Adrenal gland (tissue), 12 donors: ENCODE data around the gene MS4A14. TPM values are rescaled to one million over a fixed set of nuclear protein-coding genes. Genes with fewer than 3 reads are reported as not detected.
"Not testable (repeated sequence)": the region's sequence is repeated elsewhere in the genome, so short reads cannot be mapped to it uniquely, and the experiment has no call there.

Source experiments
- DNase-seq, 7 donors: peaks; one replicate each; pipeline ENCODE4 v3.0.0-alpha.2; 2019 to 2020
- H3K27ac ChIP-seq, 5 donors: fragments of 200-600 bp; sonication (generic) in 4 of 5; 1 replicate in 3 of 5; 2 replicates in 2 of 5; pipeline versions ENCODE4 v1.5.1 to v1.8.0; 2016 to 2020; ENCODE audit warnings: mild to moderate bottlenecking in 1 of 5
- H3K27me3 ChIP-seq: fragments of 200-600 bp; 2 replicates; pipeline ENCODE4 v1.8.0; 2021
- H3K36me3 ChIP-seq, 2 donors: fragments of 200-600 bp; replicated peaks in 1 of 2; 1 replicate in 1 of 2; 2 replicates in 1 of 2; pipeline versions ENCODE4 v1.5.1 to v1.8.0; 2018 to 2022
- H3K4me1 ChIP-seq, 2 donors: fragments of 200-600 bp; replicated peaks in 1 of 2; 1 replicate in 1 of 2; 2 replicates in 1 of 2; pipeline versions ENCODE4 v1.5.1 to v1.8.0; 2018 to 2021
- H3K4me3 ChIP-seq, 4 donors: fragments of 200-600 bp; sonication (generic) in 3 of 4; one replicate each; pipeline ENCODE4 v1.5.1; 2016 to 2018
- H3K9me3 ChIP-seq, 3 donors: fragments of 200-600 bp; sonication (generic) in 1 of 3; replicated peaks in 1 of 3; 1 replicate in 2 of 3; 2 replicates in 1 of 3; pipeline versions ENCODE4 v1.5.1 to v1.8.0; 2016 to 2021
- POLR2A ChIP-seq, 2 donors: fragments of 450-650 bp; IDR thresholded peaks; one replicate each; pipeline ENCODE4 v1.6.1; 2017; ENCODE audit warnings: antibody characterized with exemption in 2 of 2, mild to moderate bottlenecking in 2 of 2, moderate library complexity in 1 of 2
- WGBS, 4 donors: extraction: QIAGEN DNeasy Blood & Tissue Kit in 2 of 4; methylation state at CpG; one replicate each; pipeline versions ENCODE4 v1.1.5 to v1.1.7; 2013 to 2017; 5-methylcytosine and 5-hydroxymethylcytosine counted together
- intact Hi-C, 2 donors: fragments of 100-400 bp; cut with DNase I; formaldehyde crosslinking; loops; one replicate each; pipeline versions ENCODE4 v1.14.1 to v1.15.0; 2022 to 2023
- polyA plus RNA-seq, 3 donors: library from polyadenylated mRNA; stranded (reverse); fragments of 200-250 nt in 2 of 3; fragments of 350-450 nt in 1 of 3; fragmentation: Illumina TruSeq in 1 of 3; extraction: RNeasy Lipid Tissue Mini Kit (QIAGEN cat#74804) in 1 of 3; gene quantifications; one replicate each; pipeline ENCODE4 v1.2.3, GENCODE V29; 2013 to 2014
- total RNA-seq, 9 donors: library from RNA; depleted of rRNA in 4 of 9; stranded (reverse); fragments of >200 nt in 4 of 9; fragments of 120-200 nt in 1 of 9; fragmentation: NEBNext Ultra II Directional in 1 of 9; extraction: Animal tissue kit (Norgen Biotek cat#: 25700) in 1 of 9; gene quantifications; one replicate each; pipeline versions ENCODE4 v1.1.0 to v1.2.4, GENCODE V29; 2013 to 2023
- TF ChIP-seq, protein P1 (sequence below), 6 experiments: fragments of 450-650 bp in 4 of 6; fragments of 200-600 bp in 2 of 6; sonication (generic) in 1 of 6; IDR thresholded peaks; 1 replicate in 5 of 6; 2 replicates in 1 of 6; pipeline versions ENCODE4 v1.5.1 to v1.8.0; 2016 to 2021; ENCODE audit warnings: antibody characterized with exemption in 6 of 6, mild to moderate bottlenecking in 2 of 6, moderate library complexity in 1 of 6
- donor health status: healthy with polysubstance abuse.
- donor health status: Bipolar disorder and iron deficiency.
- donor health status: DM: yes; HTN: yes; CAD: no.
- donor health status: DM: no; HTN: no; CAD: no.
- donor health status: DM: no; HTN: no; CAD: no.
- donor health status: DM: yes; HTN: yes; CAD: no.

Gene MS4A14
- total and polyA plus RNA-seq, 12 donors: 0.44 to 6.0 (median 2.1) TPM

DNA sequence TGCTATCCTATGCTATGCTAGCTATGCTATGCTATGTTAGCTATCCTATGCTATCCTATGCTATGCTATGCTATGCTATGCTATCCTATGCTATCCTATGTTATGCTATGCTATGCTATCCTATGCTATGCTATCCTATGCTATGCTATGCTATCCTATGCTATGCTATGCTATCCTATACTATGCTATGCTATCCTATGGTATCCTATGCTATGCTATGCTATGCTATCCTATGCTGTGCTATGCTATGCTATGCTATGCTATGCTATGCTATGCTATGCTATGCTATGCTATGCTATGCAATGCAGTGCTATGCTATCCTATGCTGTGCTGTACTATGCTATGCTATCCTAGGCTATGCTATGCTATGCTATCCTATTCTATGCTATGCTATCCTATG lies 50.8 kb downstream of the MS4A14 start:
- intact Hi-C loops: no loop called here
- H3K27ac ChIP-seq: no peak overlapping the region
- H3K4me3 ChIP-seq: no peak overlapping the region
- H3K27me3 ChIP-seq: no peaks in the 10 kb centered on the region
- no peak for TF ChIP-seq POLR2A (IDR thresholded peaks at IDR 0.05)
- TF ChIP-seq, protein P1, sequence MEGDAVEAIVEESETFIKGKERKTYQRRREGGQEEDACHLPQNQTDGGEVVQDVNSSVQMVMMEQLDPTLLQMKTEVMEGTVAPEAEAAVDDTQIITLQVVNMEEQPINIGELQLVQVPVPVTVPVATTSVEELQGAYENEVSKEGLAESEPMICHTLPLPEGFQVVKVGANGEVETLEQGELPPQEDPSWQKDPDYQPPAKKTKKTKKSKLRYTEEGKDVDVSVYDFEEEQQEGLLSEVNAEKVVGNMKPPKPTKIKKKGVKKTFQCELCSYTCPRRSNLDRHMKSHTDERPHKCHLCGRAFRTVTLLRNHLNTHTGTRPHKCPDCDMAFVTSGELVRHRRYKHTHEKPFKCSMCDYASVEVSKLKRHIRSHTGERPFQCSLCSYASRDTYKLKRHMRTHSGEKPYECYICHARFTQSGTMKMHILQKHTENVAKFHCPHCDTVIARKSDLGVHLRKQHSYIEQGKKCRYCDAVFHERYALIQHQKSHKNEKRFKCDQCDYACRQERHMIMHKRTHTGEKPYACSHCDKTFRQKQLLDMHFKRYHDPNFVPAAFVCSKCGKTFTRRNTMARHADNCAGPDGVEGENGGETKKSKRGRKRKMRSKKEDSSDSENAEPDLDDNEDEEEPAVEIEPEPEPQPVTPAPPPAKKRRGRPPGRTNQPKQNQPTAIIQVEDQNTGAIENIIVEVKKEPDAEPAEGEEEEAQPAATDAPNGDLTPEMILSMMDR (IDR thresholded peaks at IDR 0.05): no peak
- no peaks in the 10 kb centered on the region for H3K9me3 ChIP-seq
- no peaks in the 10 kb centered on the region for H3K36me3 ChIP-seq
- H3K4me1 ChIP-seq: no peaks in the 10 kb centered on the region
- DNase-seq: no peak

DNA sequence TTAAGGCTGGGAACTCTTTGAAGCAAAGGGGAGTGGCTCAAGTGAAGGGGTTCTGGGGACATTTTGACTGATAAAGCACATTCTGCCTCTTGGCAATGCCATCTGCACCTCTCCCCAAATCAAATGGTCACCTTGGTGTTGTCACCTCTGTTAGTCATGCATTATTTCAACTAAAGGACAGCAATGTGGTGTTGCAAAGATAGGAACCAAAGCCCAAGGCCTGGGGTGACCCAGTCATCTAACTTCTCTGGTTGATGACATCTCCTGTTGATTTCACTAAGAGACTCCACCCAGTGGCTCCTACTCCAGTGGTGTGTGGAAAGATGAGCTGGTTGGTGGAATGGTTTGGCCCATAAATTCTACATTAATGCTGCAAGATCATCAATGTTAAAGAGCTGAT lies 51.6 kb downstream of the MS4A14 start:
- no peaks in the 10 kb centered on the region for H3K27me3 ChIP-seq
- no peak for DNase-seq
- no peak overlapping the region for H3K27ac ChIP-seq
- no peaks in the 10 kb centered on the region for H3K4me1 ChIP-seq
- no peaks in the 10 kb centered on the region for H3K9me3 ChIP-seq
- TF ChIP-seq POLR2A (IDR thresholded peaks at IDR 0.05): no peak
- TF ChIP-seq, protein P1 (IDR thresholded peaks at IDR 0.05): no peak
- no peaks in the 10 kb centered on the region for H3K36me3 ChIP-seq
- intact Hi-C loops: no loop called here
- no peak overlapping the region for H3K4me3 ChIP-seq

DNA sequence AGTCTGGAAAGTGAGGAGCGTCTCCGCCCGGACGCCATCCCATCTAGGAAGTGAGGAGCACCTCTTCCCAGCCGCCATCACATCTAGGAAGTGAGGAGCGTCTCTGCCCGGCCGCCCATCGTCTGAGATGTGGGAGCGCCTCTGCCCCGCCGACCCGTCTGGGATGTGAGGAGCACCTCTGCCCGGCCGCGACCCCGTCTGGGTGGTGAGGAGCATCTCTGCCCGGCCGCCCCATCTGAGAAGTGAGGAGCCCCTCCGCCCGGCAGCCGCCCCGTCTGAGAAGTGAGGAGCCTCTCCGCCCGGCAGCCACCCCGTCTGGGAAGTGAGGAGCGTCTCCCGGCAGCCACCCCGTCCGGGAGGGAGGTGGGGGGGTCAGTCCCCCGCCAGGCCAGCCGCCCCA lies 54.9 kb downstream of the MS4A14 start:
- H3K36me3 ChIP-seq, H3K4me3 ChIP-seq, H3K27ac ChIP-seq, H3K4me1 ChIP-seq, H3K27me3 ChIP-seq, intact Hi-C loops, DNase-seq, H3K9me3 ChIP-seq: not testable (repeated sequence)
- WGBS, 4 donors: 93 to 95% (median 93%) methylated on average over 6 to 32 of the region's 32 CpGs; no CpG with 5 or more reads in 1 of the 4 donors

DNA sequence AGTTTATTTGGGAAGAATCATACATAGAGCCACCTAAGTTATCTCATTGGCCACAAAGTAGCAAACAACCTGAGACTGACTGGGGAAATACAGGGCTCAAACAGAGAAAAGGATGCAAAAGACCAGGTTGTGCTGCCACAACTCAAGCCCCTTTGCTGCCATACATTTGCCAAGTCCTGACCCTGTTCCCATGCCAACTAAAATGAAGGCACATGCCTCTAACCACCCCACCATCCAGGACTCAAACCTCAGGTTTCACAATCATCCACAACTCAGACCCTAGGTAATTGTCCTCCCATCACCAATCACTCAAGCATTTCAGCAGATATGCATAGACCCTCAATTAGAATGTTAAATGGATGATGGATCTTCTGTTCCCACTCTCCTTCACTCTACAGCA lies 58.0 kb downstream of the MS4A14 start:
- no peak for TF ChIP-seq POLR2A (IDR thresholded peaks at IDR 0.05)
- TF ChIP-seq, protein P1 (IDR thresholded peaks at IDR 0.05): no peak
- DNase-seq: no peak
- Histone ChIP-seq H3K27ac (no peak overlapping the region), H3K27me3 (no peaks in the 10 kb centered on the region), H3K4me3 (no peak overlapping the region), H3K36me3 (no peaks in the 10 kb centered on the region), H3K4me1 (no peaks in the 10 kb centered on the region), H3K9me3 (no peaks in the 10 kb centered on the region)
- intact Hi-C loops: no loop called here

DNA sequence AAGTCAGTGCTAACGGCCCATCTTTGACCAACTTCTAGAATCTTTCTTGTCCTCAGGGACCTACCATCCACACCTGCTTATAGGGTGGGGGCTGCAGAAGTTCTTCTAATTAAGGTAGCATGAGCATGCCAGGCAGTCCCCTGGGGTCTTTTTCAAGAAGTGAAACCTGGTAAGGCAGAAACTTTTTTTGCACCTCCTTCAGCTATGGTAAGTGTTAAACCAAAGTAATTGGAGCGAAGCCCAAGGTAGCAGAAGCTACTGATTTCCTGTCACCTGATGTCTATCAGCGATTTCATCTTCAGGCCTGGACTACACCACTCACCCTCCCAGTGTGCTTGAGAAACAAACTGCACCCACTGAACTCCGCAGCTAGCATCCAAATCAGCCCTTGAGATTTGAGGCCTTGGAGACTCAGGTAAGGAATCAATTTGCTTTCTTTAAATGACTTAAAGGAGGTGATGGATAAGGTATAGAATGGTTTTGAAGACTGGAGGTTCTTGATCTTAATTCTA lies 59.3 kb downstream of the MS4A14 start, which contains the start of gene MS4A1:
MS4A1 (plus strand) TSS at position 317 of the 512 bp plus-strand sequence. CDS start 6,528 bp downstream, outside the sequence.
- Histone ChIP-seq H3K4me3 (no peak within 1 kb of the TSS), H3K36me3 (no peaks in the 10 kb centered on the region), H3K27me3 (no peaks in the 10 kb centered on the region), H3K9me3 (no peaks in the 10 kb centered on the region), H3K4me1 (no peaks in the 10 kb centered on the region), H3K27ac (no peak within 1 kb of the TSS)
- no peak for DNase-seq
- 59 to 69% (median 65%) methylated on average over 3 to 4 of the region's 4 CpGs for WGBS, 4 donors
- intact Hi-C loops: no loop called here
- TF ChIP-seq POLR2A (IDR thresholded peaks at IDR 0.05): no peak
- TF ChIP-seq, protein P1 (IDR thresholded peaks at IDR 0.05): no peak
